ENCODE data around the gene CCSER2. TPM values are rescaled to one million over a fixed set of nuclear protein-coding genes. Genes with fewer than 3 reads are reported as not detected.

Gene CCSER2
- total RNA-seq, 2 donors from 2014 or later = 39.0 to 60.6 TPM

GRCh38 chr10:84370283-84370682 lies 41.9 kb downstream of the CCSER2 start:
- no peak for TF ChIP-seq CTCF (IDR thresholded peaks at IDR 0.05)
- Histone ChIP-seq H3K27ac (no peak overlapping the region), H3K36me3 (peaks cover 5% of the 10 kb centered on the region), H3K9me3 (no peaks in the 10 kb centered on the region), H3K27me3 (replicated peaks; ENCODE audit: insufficient read depth) (no peaks in the 10 kb centered on the region), H3K4me3 (no peak overlapping the region), H3K4me1 (ENCODE audit: control insufficient read depth in 1 of 2, low read depth in 2 of 2) (no peaks in the 10 kb centered on the region)
- ATAC-seq (ENCODE audit: insufficient number of reproducible peaks, low FRiP score, low read depth) (no peak), DNase-seq (ENCODE audit: low spot score) (no peak)

- no peak overlapping the region for H3K4me3 ChIP-seq
- H3K9me3 ChIP-seq = no peaks in the 10 kb centered on the region
- TF ChIP-seq CTCF (IDR thresholded peaks at IDR 0.05) = no peak
- H3K36me3 ChIP-seq = peaks cover 5% of the 10 kb centered on the region
- no peak for ATAC-seq (ENCODE audit: insufficient number of reproducible peaks, low FRiP score, low read depth)
- no peaks in the 10 kb centered on the region for H3K27me3 ChIP-seq (replicated peaks; ENCODE audit: insufficient read depth)
- no peaks in the 10 kb centered on the region for H3K4me1 ChIP-seq (ENCODE audit: control insufficient read depth in 1 of 2, low read depth in 2 of 2)
- H3K27ac ChIP-seq = no peak overlapping the region
- DNase-seq (ENCODE audit: low spot score) = no peak
Observed at GRCh38 chr10:84371944-84372343, 43.6 kb downstream of the CCSER2 start.

- TF ChIP-seq CTCF (IDR thresholded peaks at IDR 0.05) = no peak
Observed at GRCh38 chr10:84373000-84373399, 44.6 kb downstream of the CCSER2 start.

GRCh38 chr10:84374455-84374854 lies 46.1 kb downstream of the CCSER2 start:
- no peaks in the 10 kb centered on the region for H3K27me3 ChIP-seq (replicated peaks; ENCODE audit: insufficient read depth)
- H3K27ac ChIP-seq = no peak overlapping the region
- peaks cover 5% of the 10 kb centered on the region for H3K36me3 ChIP-seq
- TF ChIP-seq CTCF (IDR thresholded peaks at IDR 0.05) = no peak
- no peaks in the 10 kb centered on the region for H3K9me3 ChIP-seq
- ATAC-seq (ENCODE audit: insufficient number of reproducible peaks, low FRiP score, low read depth) = no peak
- H3K4me1 ChIP-seq (ENCODE audit: control insufficient read depth in 1 of 2, low read depth in 2 of 2) = peaks cover 0 to 5% of the 10 kb centered on the region in 2 donors
- DNase-seq (ENCODE audit: low spot score) = no peak
- no peak overlapping the region for H3K4me3 ChIP-seq

More at GRCh38 chr10:84373000-84373399, 44.6 kb downstream of the CCSER2 start:
- Histone ChIP-seq H3K27ac (no peak overlapping the region), H3K9me3 (no peaks in the 10 kb centered on the region), H3K4me3 (no peak overlapping the region), H3K27me3 (replicated peaks; ENCODE audit: insufficient read depth) (no peaks in the 10 kb centered on the region), H3K4me1 (ENCODE audit: control insufficient read depth in 1 of 2, low read depth in 2 of 2) (no peaks in the 10 kb centered on the region), H3K36me3 (peaks cover 5% of the 10 kb centered on the region)
- ATAC-seq (ENCODE audit: insufficient number of reproducible peaks, low FRiP score, low read depth) (no peak), DNase-seq (ENCODE audit: low spot score) (no peak)

GRCh38 chr10:84375011-84375410 lies 46.6 kb downstream of the CCSER2 start:
- Histone ChIP-seq H3K36me3 (peaks cover 5% of the 10 kb centered on the region), H3K27ac (no peak overlapping the region), H3K27me3 (replicated peaks; ENCODE audit: insufficient read depth) (no peaks in the 10 kb centered on the region), H3K4me3 (no peak overlapping the region), H3K9me3 (no peaks in the 10 kb centered on the region), H3K4me1 (ENCODE audit: control insufficient read depth in 1 of 2, low read depth in 2 of 2) (peaks cover 0 to 5% of the 10 kb centered on the region in 2 donors)
- ATAC-seq (ENCODE audit: insufficient number of reproducible peaks, low FRiP score, low read depth) = no peak
- peak; percentile 76 for TF ChIP-seq CTCF (IDR thresholded peaks at IDR 0.05)
- DNase-seq (ENCODE audit: low spot score) = no peak
